Measurements from ENCODE around the gene AXIN2.

- TF ChIP-seq POLR2A (IDR thresholded peaks at IDR 0.05) = no peak
- peak in 2 of 5 experiments; percentile 9 to 15 for TF ChIP-seq CTCF (IDR thresholded peaks at IDR 0.05)
- TF ChIP-seq POLR2AphosphoS5 (IDR thresholded peaks at IDR 0.05) = peak in 2 of 3 donors; percentile 22 to 64
Observed at GRCh38 chr17:65576939-65577338, 15.5 kb upstream of the AXIN2 start.
